Liver (tissue), 3 donors: ENCODE results near the gene FEZF2.

Experiments
- HNF4G ChIP-seq: IDR thresholded peaks from 2 replicates; pipeline ENCODE4 v1.6.1; 2016; ENCODE audit warnings: antibody characterized with exemption
- TF ChIP-seq, protein P1 (sequence below): fragments of 150-350 bp; IDR thresholded peaks from 2 replicates; pipeline ENCODE4 v1.5.1; 2017; ENCODE audit warnings: improper control_type of control experiment, low read depth, low read length; ENCODE audit not compliant: missing input control
- TF ChIP-seq, protein P2 (sequence below): IDR thresholded peaks from 2 replicates; pipeline ENCODE4 v1.6.1; 2016; ENCODE audit warnings: antibody characterized with exemption, mild to moderate bottlenecking
- donor health status: healthy.
- donor health status: healthy.

DNA sequence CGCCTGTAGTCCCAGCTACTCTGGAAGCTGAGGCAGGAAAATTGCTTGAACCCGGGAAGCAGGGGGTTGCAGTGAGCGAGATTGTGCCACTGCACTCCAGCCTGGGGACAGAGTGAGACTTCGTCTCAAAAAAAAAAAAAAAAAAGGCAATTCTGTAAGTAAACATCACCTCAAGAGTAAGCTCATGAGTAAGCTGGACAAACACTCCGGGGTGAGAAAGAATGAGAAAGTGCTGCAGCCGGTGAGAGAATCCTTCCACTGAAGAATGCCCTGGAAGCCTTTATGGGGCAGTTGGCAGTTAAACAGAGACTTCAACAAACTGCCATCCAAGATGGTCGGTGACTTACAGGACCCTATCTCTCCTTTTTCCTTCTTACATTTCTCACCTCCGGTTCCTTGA lies 47.5 kb downstream of the FEZF2 start:
- TF ChIP-seq, protein P1, sequence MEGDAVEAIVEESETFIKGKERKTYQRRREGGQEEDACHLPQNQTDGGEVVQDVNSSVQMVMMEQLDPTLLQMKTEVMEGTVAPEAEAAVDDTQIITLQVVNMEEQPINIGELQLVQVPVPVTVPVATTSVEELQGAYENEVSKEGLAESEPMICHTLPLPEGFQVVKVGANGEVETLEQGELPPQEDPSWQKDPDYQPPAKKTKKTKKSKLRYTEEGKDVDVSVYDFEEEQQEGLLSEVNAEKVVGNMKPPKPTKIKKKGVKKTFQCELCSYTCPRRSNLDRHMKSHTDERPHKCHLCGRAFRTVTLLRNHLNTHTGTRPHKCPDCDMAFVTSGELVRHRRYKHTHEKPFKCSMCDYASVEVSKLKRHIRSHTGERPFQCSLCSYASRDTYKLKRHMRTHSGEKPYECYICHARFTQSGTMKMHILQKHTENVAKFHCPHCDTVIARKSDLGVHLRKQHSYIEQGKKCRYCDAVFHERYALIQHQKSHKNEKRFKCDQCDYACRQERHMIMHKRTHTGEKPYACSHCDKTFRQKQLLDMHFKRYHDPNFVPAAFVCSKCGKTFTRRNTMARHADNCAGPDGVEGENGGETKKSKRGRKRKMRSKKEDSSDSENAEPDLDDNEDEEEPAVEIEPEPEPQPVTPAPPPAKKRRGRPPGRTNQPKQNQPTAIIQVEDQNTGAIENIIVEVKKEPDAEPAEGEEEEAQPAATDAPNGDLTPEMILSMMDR: no peak
- TF ChIP-seq, protein P2, sequence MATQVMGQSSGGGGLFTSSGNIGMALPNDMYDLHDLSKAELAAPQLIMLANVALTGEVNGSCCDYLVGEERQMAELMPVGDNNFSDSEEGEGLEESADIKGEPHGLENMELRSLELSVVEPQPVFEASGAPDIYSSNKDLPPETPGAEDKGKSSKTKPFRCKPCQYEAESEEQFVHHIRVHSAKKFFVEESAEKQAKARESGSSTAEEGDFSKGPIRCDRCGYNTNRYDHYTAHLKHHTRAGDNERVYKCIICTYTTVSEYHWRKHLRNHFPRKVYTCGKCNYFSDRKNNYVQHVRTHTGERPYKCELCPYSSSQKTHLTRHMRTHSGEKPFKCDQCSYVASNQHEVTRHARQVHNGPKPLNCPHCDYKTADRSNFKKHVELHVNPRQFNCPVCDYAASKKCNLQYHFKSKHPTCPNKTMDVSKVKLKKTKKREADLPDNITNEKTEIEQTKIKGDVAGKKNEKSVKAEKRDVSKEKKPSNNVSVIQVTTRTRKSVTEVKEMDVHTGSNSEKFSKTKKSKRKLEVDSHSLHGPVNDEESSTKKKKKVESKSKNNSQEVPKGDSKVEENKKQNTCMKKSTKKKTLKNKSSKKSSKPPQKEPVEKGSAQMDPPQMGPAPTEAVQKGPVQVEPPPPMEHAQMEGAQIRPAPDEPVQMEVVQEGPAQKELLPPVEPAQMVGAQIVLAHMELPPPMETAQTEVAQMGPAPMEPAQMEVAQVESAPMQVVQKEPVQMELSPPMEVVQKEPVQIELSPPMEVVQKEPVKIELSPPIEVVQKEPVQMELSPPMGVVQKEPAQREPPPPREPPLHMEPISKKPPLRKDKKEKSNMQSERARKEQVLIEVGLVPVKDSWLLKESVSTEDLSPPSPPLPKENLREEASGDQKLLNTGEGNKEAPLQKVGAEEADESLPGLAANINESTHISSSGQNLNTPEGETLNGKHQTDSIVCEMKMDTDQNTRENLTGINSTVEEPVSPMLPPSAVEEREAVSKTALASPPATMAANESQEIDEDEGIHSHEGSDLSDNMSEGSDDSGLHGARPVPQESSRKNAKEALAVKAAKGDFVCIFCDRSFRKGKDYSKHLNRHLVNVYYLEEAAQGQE: no peak
- no peak for TF ChIP-seq HNF4G
